H1 (cell line): ENCODE results near the gene PNPLA4. TPM values are rescaled to one million over a fixed set of nuclear protein-coding genes. Genes with fewer than 3 reads are reported as not detected.

Source experiments
- CTCF ChIA-PET: fragments of 300-600 bp; sonication (Branson Sonifier 250); formaldehyde crosslinking; loops from one replicate; lab custom pipeline; 2021; ENCODE audit not compliant: partially characterized antibody; lab: Charles Lee
- POLR2A ChIA-PET: fragments of 300-600 bp; sonication (Branson Sonifier 250); formaldehyde crosslinking; loops from one replicate; lab custom pipeline; 2021; ENCODE audit warnings: inconsistent platforms; ENCODE audit not compliant: partially characterized antibody; lab: Charles Lee
- DNase-seq, 2 experiments: peaks; one replicate each; pipeline versions ENCODE4 v3.0.0 to v3.0.0-alpha.2; 2010 to 2022; ENCODE audit warnings: low spot score in 2 of 2, low read depth in 1 of 2, mixed read lengths in 1 of 2
- FAIRE-seq: peaks from 2 replicates; lab custom pipeline; 2011; peaks lifted over from hg19 to GRCh38; lab: Jason Lieb, UNC
- H2AFZ ChIP-seq: 2 replicates; pipeline ENCODE4 v1.8.1; 2012; ENCODE audit warnings: low read length, inconsistent platforms
- H2AK5ac ChIP-seq: 2 replicates; pipeline ENCODE4 v1.6.1; 2013; ENCODE audit warnings: low read depth, low read length
- H2BK120ac ChIP-seq: replicated peaks from 2 replicates; pipeline ENCODE3; 2013; ENCODE audit warnings: low read depth, low read length, inconsistent platforms
- H2BK12ac ChIP-seq: 2 replicates; pipeline ENCODE4 v1.6.1; 2013; ENCODE audit warnings: low read depth, low read length
- H2BK15ac ChIP-seq: 2 replicates; pipeline ENCODE4 v1.6.1; 2013; ENCODE audit warnings: low read length
- H2BK20ac ChIP-seq: 2 replicates; pipeline ENCODE4 v1.6.1; 2013; ENCODE audit warnings: low read length
- H2BK5ac ChIP-seq: 2 replicates; pipeline ENCODE4 v1.6.1; 2013; ENCODE audit warnings: low read depth, low read length
- H3K14ac ChIP-seq: 2 replicates; pipeline ENCODE4 v1.6.1; 2013; ENCODE audit warnings: inconsistent platforms; ENCODE audit not compliant: insufficient read length
- H3K18ac ChIP-seq: 2 replicates; pipeline ENCODE4 v1.6.1; 2013; ENCODE audit warnings: low read length; ENCODE audit errors: extremely low read depth
- H3K23ac ChIP-seq: 2 replicates; pipeline ENCODE4 v1.6.1; 2013; ENCODE audit warnings: inconsistent platforms; ENCODE audit not compliant: insufficient read length
- H3K23me2 ChIP-seq: 2 replicates; pipeline ENCODE4 v1.6.1; 2013; ENCODE audit warnings: low read depth, low read length
- H3K27ac ChIP-seq: 2 replicates; pipeline ENCODE4 v1.6.1; 2011; ENCODE audit warnings: low read depth, low read length, inconsistent platforms
- H3K27me3 ChIP-seq, 4 experiments: replicated peaks in 1 of 4; 1 replicate in 1 of 4; 2 replicates in 3 of 4; pipeline versions ENCODE4 v1.6.1 to v1.8.1; 2011 to 2013; ENCODE audit warnings: low read length in 3 of 4, mild to moderate bottlenecking in 3 of 4, inconsistent platforms in 2 of 4, mixed read lengths in 2 of 4, moderate library complexity in 1 of 4; ENCODE audit not compliant: control insufficient read depth in 3 of 4, insufficient read depth in 3 of 4; ENCODE audit errors: extremely low read depth in 1 of 4
- H3K36me3 ChIP-seq, 4 experiments: 2 replicates each; pipeline versions ENCODE4 v1.6.1 to v1.8.1; 2011 to 2013; ENCODE audit warnings: mild to moderate bottlenecking in 4 of 4, low read length in 3 of 4, moderate library complexity in 2 of 4, control low read depth in 1 of 4, inconsistent platforms in 1 of 4; ENCODE audit not compliant: insufficient read depth in 4 of 4, control insufficient read depth in 2 of 4
- H3K4ac ChIP-seq: replicated peaks from 2 replicates; pipeline ENCODE3; 2013; ENCODE audit warnings: low read length, low read depth, mixed read lengths, inconsistent platforms; ENCODE audit not compliant: insufficient read length
- H3K4me1 ChIP-seq, 4 experiments: replicated peaks in 1 of 4; 1 replicate in 1 of 4; 2 replicates in 3 of 4; pipeline versions ENCODE4 v1.6.1 to v1.8.1; 2011 to 2013; ENCODE audit warnings: low read length in 3 of 4, inconsistent platforms in 2 of 4, mixed read lengths in 1 of 4; ENCODE audit not compliant: insufficient read depth in 4 of 4, control insufficient read depth in 3 of 4
- H3K4me2 ChIP-seq, 2 experiments: 2 replicates each; pipeline versions ENCODE4 v1.6.1 to v1.8.1; 2011 to 2013; ENCODE audit warnings: low read depth in 2 of 2, low read length in 2 of 2, control low read depth in 1 of 2, inconsistent platforms in 1 of 2, mild to moderate bottlenecking in 1 of 2; ENCODE audit not compliant: insufficient read depth in 1 of 2
- H3K4me3 ChIP-seq, 4 experiments: fragments of 200-600, 300-600 bp in 1 of 4; sonication (generic), shearing (Covaris generic), sonication (Bioruptor Twin) in 1 of 4; 2 replicates each; pipeline versions ENCODE4 v1.5.1 to v1.8.1; 2011 to 2016; ENCODE audit warnings: low read length in 4 of 4, low read depth in 3 of 4, control low read depth in 2 of 4, inconsistent platforms in 2 of 4, mild to moderate bottlenecking in 2 of 4, mixed read lengths in 1 of 4, moderate library complexity in 1 of 4; ENCODE audit not compliant: insufficient read depth in 2 of 4; ENCODE audit errors: extremely low read depth in 1 of 4
- H3K56ac ChIP-seq: replicated peaks from 2 replicates; pipeline ENCODE3; 2013; ENCODE audit warnings: low read depth, mild to moderate bottlenecking, mixed read lengths, low read length, inconsistent platforms; ENCODE audit not compliant: insufficient read length
- H3K79me1 ChIP-seq: 2 replicates; pipeline ENCODE4 v1.6.1; 2013; ENCODE audit warnings: low read depth, low read length, control low read depth
- H3K79me2 ChIP-seq, 2 experiments: 2 replicates each; pipeline versions ENCODE4 v1.6.1 to v1.8.1; 2012 to 2013; ENCODE audit warnings: low read length in 2 of 2, mild to moderate bottlenecking in 2 of 2, inconsistent platforms in 1 of 2; ENCODE audit not compliant: insufficient read depth in 2 of 2, control insufficient read depth in 1 of 2
- H3K9ac ChIP-seq, 4 experiments: replicated peaks in 1 of 4; 1 replicate in 1 of 4; 2 replicates in 3 of 4; pipeline versions ENCODE4 v1.6.1 to v1.8.1; 2011 to 2013; ENCODE audit warnings: low read depth in 3 of 4, low read length in 3 of 4, control low read depth in 2 of 4, mild to moderate bottlenecking in 2 of 4, moderate library complexity in 2 of 4, inconsistent platforms in 1 of 4; ENCODE audit errors: extremely low read depth in 1 of 4
- H3K9me3 ChIP-seq, 2 experiments: 2 replicates each; pipeline versions ENCODE4 v1.6.1 to v1.8.1; 2012 to 2013; ENCODE audit warnings: mild to moderate bottlenecking in 2 of 2, moderate library complexity in 2 of 2, control low read depth in 1 of 2, inconsistent platforms in 1 of 2, low read depth in 1 of 2, low read length in 1 of 2, mixed read lengths in 1 of 2; ENCODE audit not compliant: insufficient read depth in 2 of 2
- H4K20me1 ChIP-seq, 2 experiments: replicated peaks in 1 of 2; 2 replicates each; pipeline versions ENCODE3 to v1.8.1; 2011 to 2013; ENCODE audit warnings: inconsistent platforms in 2 of 2, low read length in 2 of 2, mild to moderate bottlenecking in 1 of 2; ENCODE audit not compliant: insufficient read depth in 2 of 2, control insufficient read depth in 1 of 2
- H4K5ac ChIP-seq: 2 replicates; pipeline ENCODE4 v1.6.1; 2013; ENCODE audit warnings: low read length, low read depth, mixed read lengths, inconsistent platforms; ENCODE audit not compliant: insufficient read length
- H4K8ac ChIP-seq: 2 replicates; pipeline ENCODE4 v1.8.0; 2013; ENCODE audit warnings: mild to moderate bottlenecking, moderate library complexity, low read length, inconsistent platforms; ENCODE audit not compliant: insufficient read depth; ENCODE audit errors: extremely low read depth
- H4K91ac ChIP-seq: replicated peaks from 2 replicates; pipeline ENCODE3; 2013; ENCODE audit warnings: low read length, mixed read lengths, inconsistent platforms; ENCODE audit not compliant: insufficient read length
- BCL11A ChIP-seq, 2 experiments: IDR thresholded peaks; one replicate each; pipeline ENCODE4 v1.6.1; 2011; ENCODE audit warnings: low read depth in 2 of 2, low read length in 2 of 2, mild to moderate bottlenecking in 2 of 2
- EP300 ChIP-seq, 2 experiments: IDR thresholded peaks; 1 replicate in 1 of 2; 2 replicates in 1 of 2; pipeline ENCODE4 v1.6.1; 2011 to 2012; ENCODE audit warnings: low read depth in 2 of 2, low read length in 2 of 2, mild to moderate bottlenecking in 2 of 2, borderline replicate concordance in 1 of 2, inconsistent platforms in 1 of 2, moderate library complexity in 1 of 2
- GABPA ChIP-seq: IDR thresholded peaks from 2 replicates; pipeline ENCODE4 v1.6.1; 2011; ENCODE audit warnings: mild to moderate bottlenecking, low read length, moderate library complexity, borderline replicate concordance; ENCODE audit not compliant: insufficient read depth
- HDAC2 ChIP-seq, 2 experiments: fragments of 300-600 bp in 1 of 2; sonication (generic) in 1 of 2; IDR thresholded peaks; 2 replicates each; pipeline ENCODE4 v1.6.1; 2011 to 2012; ENCODE audit warnings: low read depth in 2 of 2, low read length in 2 of 2, mild to moderate bottlenecking in 2 of 2, moderate library complexity in 2 of 2, borderline replicate concordance in 1 of 2, inconsistent platforms in 1 of 2
- KDM1A ChIP-seq: fragments of 200-600, 300-600 bp; sonication (generic); IDR thresholded peaks from 2 replicates; pipeline ENCODE4 v1.7.1; 2016; ENCODE audit warnings: mild to moderate bottlenecking, low read length, borderline replicate concordance
- POU5F1 ChIP-seq: IDR thresholded peaks from 2 replicates; pipeline ENCODE4 v1.6.1; 2011; ENCODE audit warnings: low read depth, mild to moderate bottlenecking, low read length, moderate library complexity
- SP1 ChIP-seq: IDR thresholded peaks from 2 replicates; pipeline ENCODE4 v1.6.1; 2011; ENCODE audit warnings: low read depth, low read length
- SP2 ChIP-seq: IDR thresholded peaks from 2 replicates; pipeline ENCODE4 v1.6.1; 2012; ENCODE audit warnings: mild to moderate bottlenecking, low read length, inconsistent platforms
- TAF7 ChIP-seq: optimal IDR thresholded peaks from 2 replicates; pipeline ENCODE3; 2011; ENCODE audit warnings: low read depth, mild to moderate bottlenecking, inconsistent platforms, low read length, moderate library complexity, borderline replicate concordance
- TEAD4 ChIP-seq: IDR thresholded peaks from 2 replicates; pipeline ENCODE4 v1.6.1; 2012; ENCODE audit warnings: low read depth, low read length, inconsistent platforms, mixed read lengths
- WGBS, 2 experiments: shearing (Covaris generic) in 1 of 2; methylation state at CpG; one replicate each; pipeline versions ENCODE4 v1.1.6 to v1.1.7; 2013 to 2015; ENCODE audit warnings: low lambda C conversion rate in 2 of 2, mixed read lengths in 2 of 2, inconsistent platforms in 1 of 2, low coverage in 1 of 2, missing lambda C conversion rate in 1 of 2; ENCODE audit not compliant: insufficient replicate concordance in 2 of 2, insufficient coverage in 1 of 2, insufficient read length in 1 of 2; ENCODE audit errors: extremely low coverage in 1 of 2, missing lambda C conversion rate in 1 of 2; 5-methylcytosine and 5-hydroxymethylcytosine counted together
- polyA plus RNA-seq, 7 experiments: library from polyadenylated mRNA; depleted of rRNA in 3 of 7; stranded (reverse) in 5 of 7; unstranded in 2 of 7; fragments of >200 nt in 5 of 7; fragments of 200-250 nt in 2 of 7; gene quantifications; 1 replicate in 5 of 7; 2 replicates in 1 of 7; 4 replicates in 1 of 7; pipeline versions ENCODE4 v1.2.1 to v1.2.3, GENCODE V29; 2011 to 2013; ENCODE audit warnings: missing spikeins in 2 of 7, mixed read lengths in 2 of 7
- total RNA-seq: library from RNA; stranded (reverse); fragmentation: NEBNext Ultra II Directional; extraction: Animal tissue kit (Norgen Biotek cat#: 25700); gene quantifications from 2 replicates; pipeline ENCODE4 v1.2.1, GENCODE V29; 2021
- TF ChIP-seq, protein P1 (sequence below), 3 experiments: IDR thresholded peaks; 1 replicate in 2 of 3; 2 replicates in 1 of 3; pipeline versions ENCODE4 v1.5.1 to v1.6.1; 2011; ENCODE audit warnings: low read length in 3 of 3, mild to moderate bottlenecking in 3 of 3, inconsistent platforms in 2 of 3, low read depth in 1 of 3, moderate library complexity in 1 of 3; ENCODE audit not compliant: insufficient read depth in 1 of 3; ENCODE audit errors: control extremely low read depth in 1 of 3

The PNPLA4 gene
- total and polyA plus RNA-seq, 2 of the 8 experiments (the other 6 are each of a cell fraction or from before 2014, with no cell fraction given): 14.3 to 18.2 TPM

- H2AFZ ChIP-seq: no peak overlapping the region
- H3K23ac ChIP-seq: no peak overlapping the region
- H3K79me2 ChIP-seq: no peaks in the 10 kb centered on the region
- no peak overlapping the region for H3K4me2 ChIP-seq
- H3K56ac ChIP-seq: no peak overlapping the region
- H3K23me2 ChIP-seq: no peaks in the 10 kb centered on the region
- no peak overlapping the region for H3K4me3 ChIP-seq
- H2BK20ac ChIP-seq: no peak overlapping the region
- no peak overlapping the region for H4K5ac ChIP-seq
- H4K20me1 ChIP-seq: no peaks in the 10 kb centered on the region
- H3K4me1 ChIP-seq: no peaks in the 10 kb centered on the region
- no peak overlapping the region for H4K8ac ChIP-seq
- H3K27ac ChIP-seq: no peak overlapping the region
- no peaks in the 10 kb centered on the region for H3K36me3 ChIP-seq
- no peak overlapping the region for H3K9ac ChIP-seq
- no peaks in the 10 kb centered on the region for H3K79me1 ChIP-seq
- CTCF ChIA-PET: no interaction called here
- H2BK12ac ChIP-seq: no peak overlapping the region
- POLR2A ChIA-PET: no interaction called here
- DNase-seq (no peak), FAIRE-seq (no peak)
- no peak overlapping the region for H2AK5ac ChIP-seq
- H4K91ac ChIP-seq: no peak overlapping the region
- H2BK5ac ChIP-seq: no peak overlapping the region
- WGBS, 2 experiments: 58% methylated on average over 1 of the region's 1 CpG; no CpG with 5 or more reads in 1 of the 2 experiments
- no peak overlapping the region for H2BK15ac ChIP-seq
- no peak overlapping the region for H3K18ac ChIP-seq
- no peaks in the 10 kb centered on the region for H3K27me3 ChIP-seq
- TF ChIP-seq SP2 (no peak), TEAD4 (no peak), SP1 (no peak), POU5F1 (no peak), EP300 (IDR thresholded peaks at IDR 0.05; ENCODE audit: borderline replicate concordance in 1 of 2, low read depth in 2 of 2, low read length in 2 of 2) (no peak), GABPA (no peak), HDAC2 (IDR thresholded peaks at IDR 0.05; ENCODE audit: borderline replicate concordance in 1 of 2, low read depth in 2 of 2, low read length in 2 of 2) (no peak), TAF7 (no peak), KDM1A (no peak), BCL11A (IDR thresholded peaks at IDR 0.05; ENCODE audit: low read depth in 2 of 2, low read length in 2 of 2) (no peak)
- TF ChIP-seq, protein P1, sequence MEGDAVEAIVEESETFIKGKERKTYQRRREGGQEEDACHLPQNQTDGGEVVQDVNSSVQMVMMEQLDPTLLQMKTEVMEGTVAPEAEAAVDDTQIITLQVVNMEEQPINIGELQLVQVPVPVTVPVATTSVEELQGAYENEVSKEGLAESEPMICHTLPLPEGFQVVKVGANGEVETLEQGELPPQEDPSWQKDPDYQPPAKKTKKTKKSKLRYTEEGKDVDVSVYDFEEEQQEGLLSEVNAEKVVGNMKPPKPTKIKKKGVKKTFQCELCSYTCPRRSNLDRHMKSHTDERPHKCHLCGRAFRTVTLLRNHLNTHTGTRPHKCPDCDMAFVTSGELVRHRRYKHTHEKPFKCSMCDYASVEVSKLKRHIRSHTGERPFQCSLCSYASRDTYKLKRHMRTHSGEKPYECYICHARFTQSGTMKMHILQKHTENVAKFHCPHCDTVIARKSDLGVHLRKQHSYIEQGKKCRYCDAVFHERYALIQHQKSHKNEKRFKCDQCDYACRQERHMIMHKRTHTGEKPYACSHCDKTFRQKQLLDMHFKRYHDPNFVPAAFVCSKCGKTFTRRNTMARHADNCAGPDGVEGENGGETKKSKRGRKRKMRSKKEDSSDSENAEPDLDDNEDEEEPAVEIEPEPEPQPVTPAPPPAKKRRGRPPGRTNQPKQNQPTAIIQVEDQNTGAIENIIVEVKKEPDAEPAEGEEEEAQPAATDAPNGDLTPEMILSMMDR (IDR thresholded peaks at IDR 0.05; ENCODE audit: control extremely low read depth in 1 of 3, insufficient read depth in 1 of 3, low read depth in 1 of 3, low read length in 3 of 3): no peak
- H3K14ac ChIP-seq: no peak overlapping the region
- H3K9me3 ChIP-seq: no peaks in the 10 kb centered on the region; a peak in 1 of 4 replicates
- no peak overlapping the region for H2BK120ac ChIP-seq
- H3K4ac ChIP-seq: no peak overlapping the region
Observed at GRCh38 chrX:7960246-7960645, 33.0 kb upstream of the PNPLA4 start.
